Activated naive CD4-positive, alpha-beta T cell treated with anti-CD3 and anti-CD28 coated beads, Interleukin-2, amount 10 ng/mL, durations not matched to agents 7 days and 5 days (primary cell): ENCODE measurements around the gene TPPP3.

Source experiments
- CTCF ChIA-PET: fragments of 350-600 bp; sonication (Branson Sonifier 250); formaldehyde crosslinking; loops from one replicate; lab custom pipeline; 2021; ENCODE audit warnings: antibody characterized with exemption; lab: Charles Lee
- DNase-seq: peaks from one replicate; pipeline ENCODE4 v3.0.0-alpha.2; 2020
- H3K27ac Mint-ChIP-seq: one replicate; pipeline ENCODE4 v1.8.0; 2021; ENCODE audit warnings: mild to moderate bottlenecking, moderate library complexity, mixed read lengths
- H3K27me3 Mint-ChIP-seq: one replicate; pipeline ENCODE4 v1.8.0; 2021; ENCODE audit warnings: mild to moderate bottlenecking, mixed read lengths
- H3K36me3 Mint-ChIP-seq: one replicate; pipeline ENCODE4 v1.8.0; 2021; ENCODE audit warnings: mixed read lengths
- H3K4me1 Mint-ChIP-seq: one replicate; pipeline ENCODE4 v1.8.0; 2021; ENCODE audit warnings: mixed read lengths
- H3K4me3 Mint-ChIP-seq: one replicate; pipeline ENCODE4 v1.8.0; 2021; ENCODE audit warnings: mild to moderate bottlenecking, moderate library complexity, mixed read lengths
- H3K9me3 Mint-ChIP-seq: one replicate; pipeline ENCODE4 v1.8.0; 2021; ENCODE audit warnings: mixed read lengths

TPPP3 gene

GRCh38 chr16:67395458-67396158 is 2.3 kb upstream of the TPPP3 start:
- Mint-ChIP-seq H3K27ac (no peak overlapping the region), H3K4me1 (peaks cover 10% of the 10 kb centered on the region), H3K36me3 (no peaks in the 10 kb centered on the region), H3K9me3 (no peaks in the 10 kb centered on the region), H3K27me3 (peaks cover 84% of the 10 kb centered on the region), H3K4me3 (no peak overlapping the region)
- DNase-seq, result no peak
- CTCF ChIA-PET, result interaction anchor here (0.8 to 1.3 kb wide), 2 partner anchors 117 to 136 kb away, joined by 3 read pairs; no protein-coding TSS in a partner anchor

GRCh38 chr16:67395105-67395457 is 1.8 kb upstream of the TPPP3 start:
- Mint-ChIP-seq H3K36me3 (no peaks in the 10 kb centered on the region), H3K27me3 (peaks cover 84% of the 10 kb centered on the region), H3K9me3 (no peaks in the 10 kb centered on the region), H3K27ac (no peak overlapping the region), H3K4me1 (peaks cover 10% of the 10 kb centered on the region), H3K4me3 (no peak overlapping the region)
- CTCF ChIA-PET, result interaction anchor here (1.3 kb wide), 1 partner anchor 117 kb away, joined by 3 read pairs; no protein-coding TSS in a partner anchor
- no peak for DNase-seq

GRCh38 chr16:67394155-67395104 is 1.1 kb upstream of the TPPP3 start:
- DNase-seq, result no peak
- Mint-ChIP-seq H3K27ac (no peak overlapping the region), H3K27me3 (peaks cover 84% of the 10 kb centered on the region), H3K36me3 (no peaks in the 10 kb centered on the region), H3K4me3 (no peak overlapping the region), H3K9me3 (no peaks in the 10 kb centered on the region), H3K4me1 (peaks cover 10% of the 10 kb centered on the region)
- CTCF ChIA-PET, result interaction anchor here (1.0 to 1.3 kb wide), 3 partner anchors 113 to 196 kb away, joined by 3 read pairs; no protein-coding TSS in a partner anchor

- no peaks in the 10 kb centered on the region for H3K36me3 Mint-ChIP-seq
- no peak overlapping the region for H3K27ac Mint-ChIP-seq
- H3K4me3 Mint-ChIP-seq, result no peak overlapping the region
- DNase-seq, result no peak
- H3K27me3 Mint-ChIP-seq, result peaks cover 86% of the 10 kb centered on the region
- H3K9me3 Mint-ChIP-seq, result no peaks in the 10 kb centered on the region
- peaks cover 10% of the 10 kb centered on the region for H3K4me1 Mint-ChIP-seq
- CTCF ChIA-PET, result interaction anchor here (1.0 to 1.8 kb wide), 5 partner anchors 9 to 196 kb away, joined by 3 to 6 read pairs (median 3); no protein-coding TSS in a partner anchor
These were observed 473 bp upstream of the TPPP3 start for GRCh38 chr16:67393788-67394154.

- Mint-ChIP-seq H3K4me1 (peaks cover 10% of the 10 kb centered on the region), H3K27ac (no peak overlapping the region), H3K4me3 (no peak overlapping the region), H3K9me3 (no peaks in the 10 kb centered on the region), H3K36me3 (no peaks in the 10 kb centered on the region), H3K27me3 (peaks cover 97% of the 10 kb centered on the region)
- DNase-seq, result no peak
- CTCF ChIA-PET, result interaction anchor here (1.1 to 1.8 kb wide), 6 partner anchors 8 to 132 kb away, joined by 3 to 6 read pairs (median 3); no protein-coding TSS in a partner anchor
These were observed 818 bp downstream of the TPPP3 start for GRCh38 chr16:67392301-67393059.

- CTCF ChIA-PET, result interaction anchor here (0.8 to 4.2 kb wide), 5 partner anchors 8 to 131 kb away, joined by 3 to 18 read pairs (median 4); no protein-coding TSS in a partner anchor
- H3K27ac Mint-ChIP-seq, result no peak overlapping the region
- no peak overlapping the region for H3K4me3 Mint-ChIP-seq
- H3K36me3 Mint-ChIP-seq, result no peaks in the 10 kb centered on the region
- peaks cover 97% of the 10 kb centered on the region for H3K27me3 Mint-ChIP-seq
- no peak for DNase-seq
- H3K4me1 Mint-ChIP-seq, result peaks cover 10% of the 10 kb centered on the region
- H3K9me3 Mint-ChIP-seq, result no peaks in the 10 kb centered on the region
These were observed 1.6 kb downstream of the TPPP3 start for GRCh38 chr16:67391424-67392300.

- peaks cover 95% of the 10 kb centered on the region for H3K27me3 Mint-ChIP-seq
- H3K27ac Mint-ChIP-seq, result no peak overlapping the region
- DNase-seq, result no peak
- CTCF ChIA-PET, result interaction anchor here (0.8 to 4.2 kb wide), 4 partner anchors 8 to 130 kb away, joined by 3 to 18 read pairs (median 4); no protein-coding TSS in a partner anchor
- peaks cover 10% of the 10 kb centered on the region for H3K4me1 Mint-ChIP-seq
- H3K4me3 Mint-ChIP-seq, result no peak overlapping the region
- H3K9me3 Mint-ChIP-seq, result no peaks in the 10 kb centered on the region
- H3K36me3 Mint-ChIP-seq, result no peaks in the 10 kb centered on the region
These were observed 2.4 kb downstream of the TPPP3 start for GRCh38 chr16:67390816-67391423.

- Mint-ChIP-seq H3K36me3 (no peaks in the 10 kb centered on the region), H3K9me3 (no peaks in the 10 kb centered on the region), H3K4me1 (peaks cover 10% of the 10 kb centered on the region), H3K4me3 (no peak overlapping the region), H3K27me3 (peaks cover 95% of the 10 kb centered on the region), H3K27ac (no peak overlapping the region)
- CTCF ChIA-PET, result interaction anchor here (4.2 kb wide), 1 partner anchor 9 kb away, joined by 18 read pairs; no protein-coding TSS in a partner anchor
- no peak for DNase-seq
These were observed 3.1 kb downstream of the TPPP3 start for GRCh38 chr16:67389911-67390815.

GRCh38 chr16:67388591-67388990 is 4.7 kb downstream of the TPPP3 start:
- H3K27me3 Mint-ChIP-seq, result peaks cover 90% of the 10 kb centered on the region
- peaks cover 3% of the 10 kb centered on the region for H3K4me1 Mint-ChIP-seq
- H3K4me3 Mint-ChIP-seq, result no peak overlapping the region
- DNase-seq, result no peak
- CTCF ChIA-PET, result interaction anchor here (4.2 kb wide), 1 partner anchor 11 kb away, joined by 18 read pairs; no protein-coding TSS in a partner anchor
- H3K9me3 Mint-ChIP-seq, result no peaks in the 10 kb centered on the region
- H3K27ac Mint-ChIP-seq, result no peak overlapping the region
- no peaks in the 10 kb centered on the region for H3K36me3 Mint-ChIP-seq

- no peak for DNase-seq
These were observed 5.1 kb downstream of the TPPP3 start for GRCh38 chr16:67388191-67388590.

GRCh38 chr16:67387479-67388079 is 5.7 kb downstream of the TPPP3 start:
- H3K36me3 Mint-ChIP-seq, result no peaks in the 10 kb centered on the region

More at GRCh38 chr16:67388191-67388590, 5.1 kb downstream of the TPPP3 start:
- no peak overlapping the region for H3K4me3 Mint-ChIP-seq
- peaks cover 2% of the 10 kb centered on the region for H3K4me1 Mint-ChIP-seq
- H3K27ac Mint-ChIP-seq, result no peak overlapping the region
- no peaks in the 10 kb centered on the region for H3K9me3 Mint-ChIP-seq
- H3K36me3 Mint-ChIP-seq, result no peaks in the 10 kb centered on the region
- CTCF ChIA-PET, result interaction anchor here (0.6 to 4.2 kb wide), 2 partner anchors 11 to 112 kb away, joined by 3 to 18 read pairs; no protein-coding TSS in a partner anchor
- peaks cover 86% of the 10 kb centered on the region for H3K27me3 Mint-ChIP-seq

More at GRCh38 chr16:67387479-67388079, 5.7 kb downstream of the TPPP3 start:
- Mint-ChIP-seq H3K9me3 (no peaks in the 10 kb centered on the region), H3K4me3 (no peak overlapping the region), H3K27ac (no peak overlapping the region), H3K27me3 (peaks cover 81% of the 10 kb centered on the region), H3K4me1 (peaks cover 2% of the 10 kb centered on the region)
- no peak for DNase-seq
- CTCF ChIA-PET, result interaction anchor here (0.6 to 4.2 kb wide), 3 partner anchors 12 to 187 kb away, joined by 3 to 18 read pairs (median 3); no protein-coding TSS in a partner anchor
